Keratinocyte (primary cell): ENCODE results near the gene EPHB6. TPM values are rescaled to one million over a fixed set of nuclear protein-coding genes. Genes with fewer than 3 reads are reported as not detected.

Experiments
- DNase-seq: peaks from one replicate; pipeline ENCODE4 v3.0.0-alpha.2; 2011; ENCODE audit warnings: low read depth, missing footprints, low spot score
- FAIRE-seq: peaks from 2 replicates; lab custom pipeline; 2011; peaks lifted over from hg19 to GRCh38; lab: Jason Lieb, UNC
- H2AFZ ChIP-seq: 2 replicates; pipeline ENCODE4 v1.6.0; 2012; ENCODE audit warnings: low read length, control low read depth, inconsistent platforms; ENCODE audit not compliant: control insufficient read depth
- H3K27ac ChIP-seq: 2 replicates; pipeline ENCODE4 v1.5.1; 2011; ENCODE audit warnings: low read length; ENCODE audit not compliant: control insufficient read depth, insufficient read depth
- H3K27me3 ChIP-seq: 3 replicates; pipeline ENCODE4 v1.6.0; 2011; ENCODE audit warnings: low read length; ENCODE audit not compliant: control insufficient read depth, insufficient read depth; ENCODE audit errors: extremely low read depth
- H3K36me3 ChIP-seq, 2 experiments: 2 replicates in 1 of 2; 3 replicates in 1 of 2; pipeline ENCODE4 v1.5.1; 2011; ENCODE audit warnings: low read length in 2 of 2, mild to moderate bottlenecking in 1 of 2; ENCODE audit not compliant: control insufficient read depth in 2 of 2, insufficient read depth in 2 of 2; ENCODE audit errors: extremely low read depth in 1 of 2
- H3K4me1 ChIP-seq: 3 replicates; pipeline ENCODE4 v1.5.1; 2011; ENCODE audit warnings: low read length; ENCODE audit not compliant: control insufficient read depth, insufficient read depth; ENCODE audit errors: extremely low read depth
- H3K4me2 ChIP-seq: 3 replicates; pipeline ENCODE4 v1.6.0; 2011; ENCODE audit warnings: low read depth, low read length; ENCODE audit not compliant: control insufficient read depth, insufficient read depth; ENCODE audit errors: extremely low read depth
- H3K4me3 ChIP-seq, 3 experiments: fragments of 200-600 bp in 1 of 3; sonication (generic) in 1 of 3; 2 replicates in 2 of 3; 3 replicates in 1 of 3; pipeline ENCODE4 v1.5.1; 2011 to 2016; ENCODE audit warnings: low read length in 3 of 3, mild to moderate bottlenecking in 3 of 3, control low read depth in 2 of 3, inconsistent platforms in 1 of 3, low read depth in 1 of 3, mixed read lengths in 1 of 3, mixed run types in 1 of 3, moderate library complexity in 1 of 3; ENCODE audit not compliant: control insufficient read depth in 2 of 3, insufficient read depth in 2 of 3; ENCODE audit errors: extremely low read depth in 1 of 3
- H3K79me2 ChIP-seq: 2 replicates; pipeline ENCODE4 v1.6.0; 2012; ENCODE audit warnings: low read length; ENCODE audit not compliant: control insufficient read depth, insufficient read depth
- H3K9ac ChIP-seq: 3 replicates; pipeline ENCODE4 v1.6.0; 2011; ENCODE audit warnings: low read length; ENCODE audit not compliant: control insufficient read depth, insufficient read depth; ENCODE audit errors: extremely low read depth
- H3K9me1 ChIP-seq: 3 replicates; pipeline ENCODE4 v1.6.0; 2011; ENCODE audit warnings: low read length; ENCODE audit not compliant: control insufficient read depth, insufficient read depth; ENCODE audit errors: extremely low read depth
- H3K9me3 ChIP-seq: 2 replicates; pipeline ENCODE4 v1.5.1; 2012; ENCODE audit warnings: low read depth, low read length; ENCODE audit not compliant: control insufficient read depth
- H4K20me1 ChIP-seq: 3 replicates; pipeline ENCODE4 v1.6.0; 2011; ENCODE audit warnings: low read length; ENCODE audit not compliant: control insufficient read depth, insufficient read depth; ENCODE audit errors: extremely low read depth
- EZH2 ChIP-seq: IDR thresholded peaks from one replicate; pipeline ENCODE4 v1.6.1; 2012; ENCODE audit warnings: inconsistent platforms, mild to moderate bottlenecking, low read length, moderate library complexity
- dilution Hi-C: fragments of 300-500 bp; cut with MboI; formaldehyde crosslinking; loops from one replicate; pipeline ENCODE4 v1.7.0; 2020; ENCODE audit warnings: low sequenced_read_pairs; ENCODE audit not compliant: extremely low pct_ligation_motif_present
- polyA plus RNA-seq, 5 experiments: library from polyadenylated mRNA; depleted of rRNA in 3 of 5; stranded (reverse) in 3 of 5; stranded (forward) in 1 of 5; unstranded in 1 of 5; fragments of >200 nt; gene quantifications; 1 replicate in 1 of 5; 2 replicates in 3 of 5; 3 replicates in 1 of 5; pipeline versions ENCODE4 v1.2.1 to v1.2.3, GENCODE V29; 2011 to 2012; ENCODE audit warnings: missing spikeins in 2 of 5, low read depth in 1 of 5, low replicate concordance in 1 of 5
- TF ChIP-seq, protein P1 (sequence below), 3 experiments: IDR thresholded peaks in 1 of 3; conservative IDR thresholded peaks in 1 of 3; optimal IDR thresholded peaks in 1 of 3; 2 replicates in 2 of 3; 3 replicates in 1 of 3; pipeline versions ENCODE3 to v1.5.1; 2011; ENCODE audit warnings: low read length in 3 of 3, mild to moderate bottlenecking in 3 of 3, moderate library complexity in 2 of 3, control low read depth in 1 of 3, inconsistent platforms in 1 of 3; ENCODE audit not compliant: insufficient read depth in 2 of 3; ENCODE audit errors: extremely low read depth in 1 of 3

EPHB6 gene
- polyA plus RNA-seq, 1 donor (not counting 4 experiments of a cell fraction or from before 2014, with no cell fraction given): 1.9 TPM

DNA sequence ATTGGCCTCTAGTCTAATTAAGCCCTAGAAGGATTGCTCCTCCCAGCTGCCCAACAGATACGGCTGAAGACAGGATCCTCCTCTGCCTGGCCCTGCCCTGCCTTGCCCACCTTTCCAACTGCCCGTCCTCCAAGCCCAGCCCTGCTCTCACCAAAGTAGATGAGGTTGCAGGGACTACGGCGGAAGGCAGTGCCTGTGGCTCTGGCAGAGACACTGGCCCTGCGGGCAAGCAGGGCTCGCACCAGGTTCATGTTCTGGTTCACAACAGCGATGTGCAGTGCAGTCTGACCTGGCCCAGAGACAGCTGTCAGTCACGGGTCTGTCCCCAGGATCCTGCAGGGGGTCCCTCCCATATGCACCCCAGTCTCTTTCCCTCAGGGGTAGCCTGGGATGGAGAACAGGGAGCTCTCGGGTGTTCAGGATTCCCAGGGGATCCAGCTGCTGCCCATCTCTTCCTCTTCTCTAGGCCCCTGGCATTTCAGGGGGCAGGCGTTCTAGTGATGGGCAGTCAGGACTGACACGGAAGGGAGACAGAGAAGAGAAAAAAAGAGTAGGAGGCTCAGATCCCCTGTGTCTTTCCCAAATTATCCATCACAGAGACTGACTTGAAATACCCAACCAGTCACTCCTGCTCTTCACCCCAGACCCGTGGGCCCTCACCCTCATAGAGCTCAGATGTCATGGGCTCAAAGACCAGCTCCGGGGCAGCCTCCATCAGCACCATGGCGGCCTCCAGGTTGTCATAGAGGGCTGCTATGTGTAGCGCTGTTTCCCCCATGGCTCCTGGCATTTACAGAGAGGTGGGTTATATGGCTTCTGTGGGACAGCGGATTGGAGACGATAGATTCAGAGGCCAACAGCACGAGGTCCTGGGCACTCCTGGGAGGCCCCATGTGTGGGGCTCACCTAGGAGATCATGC, 22.4 kb downstream of the EPHB6 start:
- no peaks in the 10 kb centered on the region for H3K79me2 ChIP-seq
- no peak overlapping the region for H2AFZ ChIP-seq
- no peak overlapping the region for H3K4me3 ChIP-seq
- DNase-seq (no peak), FAIRE-seq (no peak)
- H3K27me3 ChIP-seq: no peaks in the 10 kb centered on the region
- H3K4me1 ChIP-seq: peaks cover 5% of the 10 kb centered on the region
- dilution Hi-C loops: no loop called here
- no peak overlapping the region for H3K4me2 ChIP-seq
- H3K36me3 ChIP-seq: no peaks in the 10 kb centered on the region
- TF ChIP-seq EZH2: no peak
- TF ChIP-seq, protein P1, sequence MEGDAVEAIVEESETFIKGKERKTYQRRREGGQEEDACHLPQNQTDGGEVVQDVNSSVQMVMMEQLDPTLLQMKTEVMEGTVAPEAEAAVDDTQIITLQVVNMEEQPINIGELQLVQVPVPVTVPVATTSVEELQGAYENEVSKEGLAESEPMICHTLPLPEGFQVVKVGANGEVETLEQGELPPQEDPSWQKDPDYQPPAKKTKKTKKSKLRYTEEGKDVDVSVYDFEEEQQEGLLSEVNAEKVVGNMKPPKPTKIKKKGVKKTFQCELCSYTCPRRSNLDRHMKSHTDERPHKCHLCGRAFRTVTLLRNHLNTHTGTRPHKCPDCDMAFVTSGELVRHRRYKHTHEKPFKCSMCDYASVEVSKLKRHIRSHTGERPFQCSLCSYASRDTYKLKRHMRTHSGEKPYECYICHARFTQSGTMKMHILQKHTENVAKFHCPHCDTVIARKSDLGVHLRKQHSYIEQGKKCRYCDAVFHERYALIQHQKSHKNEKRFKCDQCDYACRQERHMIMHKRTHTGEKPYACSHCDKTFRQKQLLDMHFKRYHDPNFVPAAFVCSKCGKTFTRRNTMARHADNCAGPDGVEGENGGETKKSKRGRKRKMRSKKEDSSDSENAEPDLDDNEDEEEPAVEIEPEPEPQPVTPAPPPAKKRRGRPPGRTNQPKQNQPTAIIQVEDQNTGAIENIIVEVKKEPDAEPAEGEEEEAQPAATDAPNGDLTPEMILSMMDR (optimal IDR thresholded peaks at IDR 0.05 in 1 of 3, IDR thresholded peaks at IDR 0.05 in 1 of 3, conservative IDR thresholded peaks at IDR 0.05 in 1 of 3; ENCODE audit: extremely low read depth in 1 of 3, insufficient read depth in 2 of 3, low read length in 3 of 3): no peak
- H3K9ac ChIP-seq: no peak overlapping the region
- no peak overlapping the region for H3K27ac ChIP-seq
- H4K20me1 ChIP-seq: no peaks in the 10 kb centered on the region
- no peaks in the 10 kb centered on the region for H3K9me3 ChIP-seq
- no peaks in the 10 kb centered on the region for H3K9me1 ChIP-seq

DNA sequence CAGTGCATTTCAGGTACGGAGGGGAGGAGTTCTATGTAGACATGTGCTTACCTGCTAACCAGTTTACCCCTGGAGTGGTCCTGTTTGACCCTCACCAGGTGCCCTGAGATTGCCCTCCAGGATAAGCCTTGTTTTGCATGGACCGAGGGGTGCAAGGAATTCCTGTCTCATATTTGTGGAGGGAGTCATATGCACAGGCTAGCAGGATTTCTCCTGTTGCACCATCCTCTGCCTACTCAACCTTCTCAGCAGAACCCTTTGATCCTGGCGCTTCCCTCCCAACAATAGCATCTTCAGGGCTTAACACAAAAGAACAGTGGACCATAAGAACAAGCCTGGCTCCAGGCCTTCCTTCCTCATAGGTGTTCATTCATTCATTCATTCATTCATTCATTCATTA, 23.4 kb downstream of the EPHB6 start:
- FAIRE-seq (no peak), DNase-seq (no peak)
- no peaks in the 10 kb centered on the region for H3K79me2 ChIP-seq
- no peaks in the 10 kb centered on the region for H3K9me3 ChIP-seq
- H3K4me2 ChIP-seq: no peak overlapping the region
- dilution Hi-C loops: no loop called here
- peaks cover 7% of the 10 kb centered on the region for H3K4me1 ChIP-seq
- no peak overlapping the region for H3K27ac ChIP-seq
- H3K27me3 ChIP-seq: no peaks in the 10 kb centered on the region
- no peak overlapping the region for H3K9ac ChIP-seq
- no peaks in the 10 kb centered on the region for H3K36me3 ChIP-seq
- H3K4me3 ChIP-seq: no peak overlapping the region
- H4K20me1 ChIP-seq: no peaks in the 10 kb centered on the region
- no peak overlapping the region for H2AFZ ChIP-seq
- no peak for TF ChIP-seq EZH2
- TF ChIP-seq, protein P1 (optimal IDR thresholded peaks at IDR 0.05 in 1 of 3, IDR thresholded peaks at IDR 0.05 in 1 of 3, conservative IDR thresholded peaks at IDR 0.05 in 1 of 3; ENCODE audit: extremely low read depth in 1 of 3, insufficient read depth in 2 of 3, low read length in 3 of 3): no peak
- H3K9me1 ChIP-seq: no peaks in the 10 kb centered on the region
